HL-60 (cell line): ENCODE data around the gene FLAD1.

ENCODE experiments used
- DNase-seq, 2 experiments: peaks; one replicate each; pipeline ENCODE4 v3.0.0-alpha.2; 2010 to 2020; ENCODE audit warnings: low read depth in 1 of 2, low spot score in 1 of 2
- H3K27ac ChIP-seq: fragments of 250-450 bp; sonication (Bioruptor Pico); replicated peaks from 2 replicates; pipeline ENCODE4 v1.5.1; 2020; ENCODE audit warnings: mild to moderate bottlenecking, moderate library complexity
- H3K27me3 ChIP-seq: fragments of 250-450 bp; sonication (Bioruptor Pico); 2 replicates; pipeline ENCODE4 v1.5.1; 2021; ENCODE audit warnings: mild to moderate bottlenecking, moderate library complexity; ENCODE audit not compliant: insufficient read depth, poor library complexity, severe bottlenecking
- H3K4me3 ChIP-seq: replicated peaks from 2 replicates; pipeline ENCODE4 v1.5.1; 2011; ENCODE audit warnings: mild to moderate bottlenecking, control low read depth, low read length; ENCODE audit not compliant: insufficient read depth
- GABPA ChIP-seq: IDR thresholded peaks from 2 replicates; pipeline ENCODE4 v1.6.1; 2012; ENCODE audit warnings: low read depth
- POLR2AphosphoS5 ChIP-seq: IDR thresholded peaks from 2 replicates; pipeline ENCODE4 v1.6.1; 2012; ENCODE audit warnings: low read depth
- SPI1 ChIP-seq: IDR thresholded peaks from 2 replicates; pipeline ENCODE4 v1.6.1; 2012; ENCODE audit warnings: low read depth, mild to moderate bottlenecking, borderline replicate concordance
- TF ChIP-seq, protein P1 (sequence below): IDR thresholded peaks from one replicate; pipeline ENCODE4 v1.5.1; 2011; ENCODE audit warnings: low read length, control low read depth, inconsistent platforms; ENCODE audit not compliant: insufficient read depth
- TF ChIP-seq, protein P2 (sequence below): IDR thresholded peaks from 2 replicates; pipeline ENCODE4 v1.6.1; 2012; ENCODE audit warnings: low read depth; ENCODE audit not compliant: insufficient replicate concordance

The FLAD1 gene

DNA sequence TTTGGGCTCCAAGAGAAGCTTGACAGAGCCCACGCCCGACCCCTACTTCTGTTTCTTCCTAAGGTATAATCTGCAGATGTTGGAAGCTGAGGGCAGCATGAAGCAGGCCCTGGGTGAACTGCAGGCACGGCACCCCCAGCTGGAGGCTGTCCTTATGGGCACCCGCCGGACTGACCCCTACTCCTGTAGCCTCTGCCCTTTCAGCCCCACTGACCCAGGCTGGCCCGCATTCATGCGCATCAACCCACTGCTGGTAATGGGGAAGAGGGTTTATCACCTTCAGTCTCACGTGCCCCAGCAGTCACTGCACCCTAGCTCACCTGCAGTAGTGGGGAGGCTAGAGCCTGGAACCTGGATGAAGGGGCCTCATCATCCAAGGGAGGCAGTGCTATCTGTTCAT is 7.1 kb downstream of the FLAD1 start:
- Histone ChIP-seq H3K27ac (no peak overlapping the region), H3K4me3 (no peak overlapping the region), H3K27me3 (no peaks in the 10 kb centered on the region)
- TF ChIP-seq, protein P1, sequence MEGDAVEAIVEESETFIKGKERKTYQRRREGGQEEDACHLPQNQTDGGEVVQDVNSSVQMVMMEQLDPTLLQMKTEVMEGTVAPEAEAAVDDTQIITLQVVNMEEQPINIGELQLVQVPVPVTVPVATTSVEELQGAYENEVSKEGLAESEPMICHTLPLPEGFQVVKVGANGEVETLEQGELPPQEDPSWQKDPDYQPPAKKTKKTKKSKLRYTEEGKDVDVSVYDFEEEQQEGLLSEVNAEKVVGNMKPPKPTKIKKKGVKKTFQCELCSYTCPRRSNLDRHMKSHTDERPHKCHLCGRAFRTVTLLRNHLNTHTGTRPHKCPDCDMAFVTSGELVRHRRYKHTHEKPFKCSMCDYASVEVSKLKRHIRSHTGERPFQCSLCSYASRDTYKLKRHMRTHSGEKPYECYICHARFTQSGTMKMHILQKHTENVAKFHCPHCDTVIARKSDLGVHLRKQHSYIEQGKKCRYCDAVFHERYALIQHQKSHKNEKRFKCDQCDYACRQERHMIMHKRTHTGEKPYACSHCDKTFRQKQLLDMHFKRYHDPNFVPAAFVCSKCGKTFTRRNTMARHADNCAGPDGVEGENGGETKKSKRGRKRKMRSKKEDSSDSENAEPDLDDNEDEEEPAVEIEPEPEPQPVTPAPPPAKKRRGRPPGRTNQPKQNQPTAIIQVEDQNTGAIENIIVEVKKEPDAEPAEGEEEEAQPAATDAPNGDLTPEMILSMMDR = no peak
- no peak for TF ChIP-seq SPI1
- no peak for TF ChIP-seq POLR2AphosphoS5
- TF ChIP-seq GABPA = no peak
- TF ChIP-seq, protein P2, sequence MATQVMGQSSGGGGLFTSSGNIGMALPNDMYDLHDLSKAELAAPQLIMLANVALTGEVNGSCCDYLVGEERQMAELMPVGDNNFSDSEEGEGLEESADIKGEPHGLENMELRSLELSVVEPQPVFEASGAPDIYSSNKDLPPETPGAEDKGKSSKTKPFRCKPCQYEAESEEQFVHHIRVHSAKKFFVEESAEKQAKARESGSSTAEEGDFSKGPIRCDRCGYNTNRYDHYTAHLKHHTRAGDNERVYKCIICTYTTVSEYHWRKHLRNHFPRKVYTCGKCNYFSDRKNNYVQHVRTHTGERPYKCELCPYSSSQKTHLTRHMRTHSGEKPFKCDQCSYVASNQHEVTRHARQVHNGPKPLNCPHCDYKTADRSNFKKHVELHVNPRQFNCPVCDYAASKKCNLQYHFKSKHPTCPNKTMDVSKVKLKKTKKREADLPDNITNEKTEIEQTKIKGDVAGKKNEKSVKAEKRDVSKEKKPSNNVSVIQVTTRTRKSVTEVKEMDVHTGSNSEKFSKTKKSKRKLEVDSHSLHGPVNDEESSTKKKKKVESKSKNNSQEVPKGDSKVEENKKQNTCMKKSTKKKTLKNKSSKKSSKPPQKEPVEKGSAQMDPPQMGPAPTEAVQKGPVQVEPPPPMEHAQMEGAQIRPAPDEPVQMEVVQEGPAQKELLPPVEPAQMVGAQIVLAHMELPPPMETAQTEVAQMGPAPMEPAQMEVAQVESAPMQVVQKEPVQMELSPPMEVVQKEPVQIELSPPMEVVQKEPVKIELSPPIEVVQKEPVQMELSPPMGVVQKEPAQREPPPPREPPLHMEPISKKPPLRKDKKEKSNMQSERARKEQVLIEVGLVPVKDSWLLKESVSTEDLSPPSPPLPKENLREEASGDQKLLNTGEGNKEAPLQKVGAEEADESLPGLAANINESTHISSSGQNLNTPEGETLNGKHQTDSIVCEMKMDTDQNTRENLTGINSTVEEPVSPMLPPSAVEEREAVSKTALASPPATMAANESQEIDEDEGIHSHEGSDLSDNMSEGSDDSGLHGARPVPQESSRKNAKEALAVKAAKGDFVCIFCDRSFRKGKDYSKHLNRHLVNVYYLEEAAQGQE = no peak
- DNase-seq = no peak

DNA sequence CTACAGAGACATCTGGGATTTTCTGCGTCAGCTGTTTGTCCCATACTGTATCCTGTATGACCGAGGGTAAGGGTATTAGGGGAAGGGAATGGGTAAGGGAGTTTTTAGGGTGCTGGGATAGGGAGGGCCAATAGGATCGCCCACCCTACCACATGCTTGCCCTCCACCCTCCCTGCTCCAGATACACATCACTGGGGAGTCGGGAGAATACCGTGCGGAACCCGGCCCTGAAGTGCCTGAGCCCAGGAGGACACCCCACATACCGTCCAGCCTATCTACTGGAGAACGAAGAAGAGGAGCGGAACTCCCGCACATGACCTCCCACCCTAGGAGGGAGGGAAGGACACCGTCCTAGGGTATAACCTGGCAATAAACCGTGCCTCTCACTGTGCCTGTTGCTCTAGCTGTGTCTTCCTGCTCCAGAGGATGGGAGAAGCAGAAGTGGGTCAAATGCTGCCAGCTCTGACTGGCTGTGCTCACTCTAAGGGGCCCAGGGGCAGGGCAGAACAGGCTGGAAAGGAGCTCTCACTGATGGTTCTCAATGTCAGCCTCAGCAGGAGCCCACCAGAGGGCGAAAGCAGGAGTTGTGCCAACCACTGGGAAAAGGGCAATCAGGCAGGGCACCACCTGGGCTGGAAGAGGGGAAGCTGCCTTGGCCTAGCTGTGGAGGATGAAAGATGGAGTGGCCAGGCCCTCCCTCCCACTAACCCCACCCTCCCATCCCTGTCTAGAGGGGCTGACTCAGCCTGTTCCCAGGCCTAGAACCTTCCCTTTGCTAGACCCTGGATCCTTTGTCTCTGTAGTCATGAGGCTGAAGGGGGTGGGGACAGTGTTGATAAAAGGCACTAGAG is 9.8 kb downstream of the FLAD1 start:
- Histone ChIP-seq H3K27ac (no peak overlapping the region; the same call in 1 of the 2 replicates), H3K27me3 (no peaks in the 10 kb centered on the region), H3K4me3 (no peak overlapping the region)
- peak in 1 of 2 experiments; percentile 34 for DNase-seq
- TF ChIP-seq POLR2AphosphoS5 (no peak), GABPA (no peak), SPI1 (no peak)
- TF ChIP-seq, protein P1 = no peak
- TF ChIP-seq, protein P2 = no peak

DNA sequence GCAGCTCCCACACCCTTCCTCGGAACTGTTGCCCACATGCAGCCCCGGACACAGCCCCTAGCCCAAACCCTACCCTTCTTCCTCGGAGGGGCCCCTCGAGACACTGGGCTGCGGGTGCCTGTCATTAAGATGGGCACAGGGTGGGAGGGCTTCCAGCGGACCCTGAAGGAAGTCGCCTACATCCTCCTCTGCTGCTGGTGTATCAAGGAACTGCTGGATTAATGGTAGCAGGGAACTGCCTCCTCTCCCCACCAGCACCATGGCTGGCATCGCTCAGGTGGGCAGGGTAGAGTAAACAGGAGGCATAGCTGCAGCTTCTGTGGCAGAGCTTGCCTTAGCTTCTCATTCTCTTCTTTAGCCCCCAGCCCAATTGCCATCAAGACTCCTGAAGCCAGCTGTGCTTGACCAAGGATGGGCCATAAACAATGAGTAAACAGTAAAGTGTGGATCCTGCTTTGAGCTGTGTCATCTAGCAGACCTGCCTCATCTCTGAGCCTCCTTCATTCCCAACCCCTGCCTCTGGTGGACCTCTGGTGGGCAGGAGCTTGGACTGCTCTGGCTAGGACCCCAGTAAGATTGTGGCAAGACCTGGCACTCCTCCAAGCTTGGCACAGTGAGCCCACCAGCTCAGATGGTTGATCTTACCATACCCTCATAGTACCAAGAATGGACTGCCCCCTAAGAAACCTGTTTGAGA is 10.6 kb downstream of the FLAD1 start, which contains the start of gene LENEP:
TSS of gene LENEP (plus strand) at position 15 of the 697 bp plus-strand sequence. CDS start at position 37, 22 bp downstream.
- Histone ChIP-seq H3K27ac (no peak within 1 kb of the TSS; the same call in 1 of the 2 replicates), H3K27me3 (no peaks in the 10 kb centered on the region), H3K4me3 (no peak within 1 kb of the TSS)
- no peak for DNase-seq
- no peak for TF ChIP-seq SPI1
- TF ChIP-seq GABPA = no peak
- TF ChIP-seq, protein P1 = no peak
- TF ChIP-seq, protein P2 = no peak
- TF ChIP-seq POLR2AphosphoS5 = no peak
